Natural killer cell (primary cell): ENCODE data around the gene ZBTB18. TPM values are rescaled to one million over a fixed set of nuclear protein-coding genes. Genes with fewer than 3 reads are reported as not detected.
A peak's percentile ranks its signal among the peaks of the same experiment; 100 is the strongest.

ENCODE experiments used
- ATAC-seq, 3 donors: fragments of 150-1000 bp in 2 of 3; fragments of 200-7000 bp in 1 of 3; cut with Tn5 transposase; 1 replicate in 1 of 3; 2 replicates in 2 of 3; pipeline ENCODE4 v1.10.0; 2021; ENCODE audit warnings: mild to moderate bottlenecking in 2 of 3, moderate library complexity in 2 of 3
- DNase-seq, 2 donors: peaks; one replicate each; pipeline versions ENCODE4 v3.0.0 to v3.0.0-alpha.2; 2013 to 2021; ENCODE audit warnings: mixed read lengths in 1 of 2
- H3K27ac ChIP-seq: one replicate; pipeline ENCODE4 v1.5.1; 2013; ENCODE audit warnings: mild to moderate bottlenecking, low read length
- H3K27me3 ChIP-seq: one replicate; pipeline ENCODE4 v1.6.1; 2013; ENCODE audit warnings: low read length; ENCODE audit not compliant: control insufficient read depth, insufficient read depth
- H3K36me3 ChIP-seq: one replicate; pipeline ENCODE4 v1.6.1; 2013; ENCODE audit warnings: low read length; ENCODE audit not compliant: control insufficient read depth, insufficient read depth
- H3K4me1 ChIP-seq: one replicate; pipeline ENCODE4 v1.6.1; 2013; ENCODE audit warnings: low read length; ENCODE audit not compliant: control insufficient read depth, insufficient read depth
- H3K4me3 ChIP-seq: one replicate; pipeline ENCODE4 v1.5.1; 2013; ENCODE audit warnings: low read length
- H3K9me3 ChIP-seq: one replicate; pipeline ENCODE4 v1.6.1; 2013; ENCODE audit warnings: low read length; ENCODE audit not compliant: control insufficient read depth, insufficient read depth
- H3K27ac Mint-ChIP-seq, 2 donors: one replicate each; pipeline ENCODE4 v1.8.0; 2022; ENCODE audit warnings: mild to moderate bottlenecking in 2 of 2, mixed read lengths in 2 of 2, moderate library complexity in 1 of 2
- H3K27me3 Mint-ChIP-seq, 2 donors: one replicate each; pipeline ENCODE4 v1.8.0; 2022; ENCODE audit warnings: low read depth in 2 of 2, mixed read lengths in 2 of 2
- H3K36me3 Mint-ChIP-seq: one replicate; pipeline ENCODE4 v1.8.0; 2022; ENCODE audit warnings: mixed read lengths
- H3K4me1 Mint-ChIP-seq, 2 donors: one replicate each; pipeline ENCODE4 v1.8.0; 2022; ENCODE audit warnings: mixed read lengths in 2 of 2
- H3K4me3 Mint-ChIP-seq: one replicate; pipeline ENCODE4 v1.8.0; 2022; ENCODE audit warnings: mild to moderate bottlenecking, moderate library complexity, mixed read lengths
- H3K9me3 Mint-ChIP-seq, 2 donors: one replicate each; pipeline ENCODE4 v1.8.0; 2022; ENCODE audit warnings: mixed read lengths in 2 of 2
- CTCF ChIP-seq: fragments of 200-600 bp; IDR thresholded peaks from one replicate; pipeline ENCODE4 v1.8.0; 2022; ENCODE audit warnings: antibody characterized with exemption
- WGBS: methylation state at CpG from one replicate; pipeline ENCODE4 v1.1.7; 2013; ENCODE audit warnings: missing lambda C conversion rate; ENCODE audit not compliant: insufficient coverage; 5-methylcytosine and 5-hydroxymethylcytosine counted together
- intact Hi-C: fragments of 100-400 bp; cut with micrococcal nuclease; formaldehyde crosslinking; loops from one replicate; pipeline ENCODE4 v1.14.2; 2022
- total RNA-seq, 4 donors: library from RNA; stranded (reverse); fragments of 120-200 nt in 1 of 4; gene quantifications; one replicate each; pipeline versions ENCODE4 v1.2.3 to v1.2.4, GENCODE V29; 2013 to 2022

Gene ZBTB18
- total RNA-seq, 3 donors from 2014 or later (not counting 1 experiment from before 2014, with no cell fraction given), result 12.6 to 18.2 (median 14.0) TPM

- peaks cover 19 to 37% of the 10 kb centered on the region in 2 donors for H3K27me3 Mint-ChIP-seq
- DNase-seq (no peak), ATAC-seq (no peak)
- H3K9me3 ChIP-seq, result no peaks in the 10 kb centered on the region
- intact Hi-C loops, result no loop called here
- no peaks in the 10 kb centered on the region for H3K36me3 ChIP-seq
- H3K36me3 Mint-ChIP-seq, result no peaks in the 10 kb centered on the region
- no peak for TF ChIP-seq CTCF
- 86% methylated on average over 3 of the region's 3 CpGs for WGBS
- no peaks in the 10 kb centered on the region for H3K27me3 ChIP-seq
- no peak overlapping the region for H3K27ac ChIP-seq
- no peaks in the 10 kb centered on the region for H3K4me1 ChIP-seq
- H3K4me3 Mint-ChIP-seq, result no peak overlapping the region
- no peak overlapping the region for H3K4me3 ChIP-seq
- H3K9me3 Mint-ChIP-seq, result no peaks in the 10 kb centered on the region
- no peaks in the 10 kb centered on the region for H3K4me1 Mint-ChIP-seq
- no peak overlapping the region for H3K27ac Mint-ChIP-seq
Observed at GRCh38 chr1:244090645-244091044, 39.6 kb downstream of the ZBTB18 start.

GRCh38 chr1:244092293-244092963, 41.3 kb downstream of the ZBTB18 start:
- Mint-ChIP-seq H3K27me3 (peaks cover 13 to 25% of the 10 kb centered on the region in 2 donors), H3K4me1 (no peaks in the 10 kb centered on the region), H3K36me3 (no peaks in the 10 kb centered on the region), H3K9me3 (no peaks in the 10 kb centered on the region), H3K27ac (no peak overlapping the region), H3K4me3 (no peak overlapping the region)
- H3K36me3 ChIP-seq, result no peaks in the 10 kb centered on the region
- ATAC-seq, result peak in 1 of 3 donors; percentile 30
- no peaks in the 10 kb centered on the region for H3K4me1 ChIP-seq
- intact Hi-C loops, result no loop called here
- no peak for DNase-seq
- WGBS, result 92% methylated on average over 5 of the region's 6 CpGs
- H3K4me3 ChIP-seq, result no peak overlapping the region
- H3K27me3 ChIP-seq, result no peaks in the 10 kb centered on the region
- TF ChIP-seq CTCF, result no peak
- no peaks in the 10 kb centered on the region for H3K9me3 ChIP-seq
- H3K27ac ChIP-seq, result no peak overlapping the region

GRCh38 chr1:244092964-244093638, 42.0 kb downstream of the ZBTB18 start:
- Mint-ChIP-seq H3K9me3 (no peaks in the 10 kb centered on the region), H3K27me3 (peaks cover 8 to 30% of the 10 kb centered on the region in 2 donors), H3K4me1 (no peaks in the 10 kb centered on the region), H3K36me3 (no peaks in the 10 kb centered on the region), H3K4me3 (no peak overlapping the region), H3K27ac (no peak overlapping the region)
- ATAC-seq (no peak), DNase-seq (no peak)
- TF ChIP-seq CTCF, result no peak
- Histone ChIP-seq H3K4me1 (no peaks in the 10 kb centered on the region), H3K27ac (no peak overlapping the region), H3K9me3 (no peaks in the 10 kb centered on the region), H3K4me3 (no peak overlapping the region), H3K27me3 (no peaks in the 10 kb centered on the region), H3K36me3 (no peaks in the 10 kb centered on the region)
- intact Hi-C loops, result no loop called here
- WGBS, result 82% methylated on average over 11 of the region's 11 CpGs
